Measurements from ENCODE around the gene UBAP1L.
"Not testable (repeated sequence)": the region's sequence is repeated elsewhere in the genome, so short reads cannot be mapped to it uniquely, and the experiment has no call there.

UBAP1L gene

DNA sequence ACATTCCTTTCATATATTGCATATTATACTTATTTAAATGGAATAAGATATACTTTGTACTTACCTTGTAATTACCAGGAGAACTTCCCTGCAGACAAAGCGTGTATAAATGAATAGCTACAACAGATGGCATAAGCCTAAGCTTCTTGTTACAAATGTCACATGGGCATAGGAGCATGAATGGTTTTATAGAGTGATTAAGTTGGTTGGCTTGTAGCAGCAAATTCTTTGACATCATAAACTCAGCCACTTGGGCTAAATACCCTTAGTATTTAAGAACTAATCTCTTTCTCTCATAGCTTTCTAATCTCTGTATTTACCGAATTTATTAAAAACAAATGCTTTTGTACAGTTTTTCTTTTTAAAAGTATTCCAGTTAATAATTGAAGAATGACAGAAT, at the start of gene UBAP1L:
TSS of gene UBAP1L (minus strand) at position 115 of the 400 bp plus-strand sequence. CDS start 8,985 bp downstream, outside the sequence.
- no peaks in the 10 kb centered on the region for H3K9me3 Mint-ChIP-seq
- H3K36me3 Mint-ChIP-seq (ENCODE audit: low read depth) = peaks cover 72% of the 10 kb centered on the region
- H3K4me1 Mint-ChIP-seq (ENCODE audit: low read depth) = no peaks in the 10 kb centered on the region
- H3K4me3 Mint-ChIP-seq = no peak within 1 kb of the TSS
- H3K27me3 Mint-ChIP-seq = no peaks in the 10 kb centered on the region
- no peak within 1 kb of the TSS for H3K27ac Mint-ChIP-seq

DNA sequence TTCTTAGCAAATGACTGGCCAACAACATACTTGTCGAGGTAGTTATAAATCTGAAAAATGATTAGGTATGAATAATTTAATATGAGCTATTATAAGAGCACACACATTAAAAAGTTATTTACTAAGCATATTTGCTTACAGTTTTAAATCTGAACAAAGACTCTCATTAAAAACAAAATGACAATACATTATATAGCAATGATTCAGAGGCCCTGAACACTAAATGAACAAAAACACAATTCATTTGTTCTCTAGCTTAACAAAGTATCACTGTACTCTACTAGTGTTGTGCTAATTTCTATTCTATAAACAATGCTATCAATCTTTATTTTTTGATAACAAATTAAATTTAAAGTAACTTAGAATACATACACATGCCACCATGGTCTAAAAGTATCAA, 49.1 kb upstream of the UBAP1L start:
- H3K4me3 Mint-ChIP-seq = no peak overlapping the region
- H3K9me3 Mint-ChIP-seq = no peaks in the 10 kb centered on the region
- no peak overlapping the region for H3K27ac Mint-ChIP-seq
- peaks cover 27% of the 10 kb centered on the region for H3K36me3 Mint-ChIP-seq (ENCODE audit: low read depth)
- H3K27me3 Mint-ChIP-seq = no peaks in the 10 kb centered on the region
- H3K4me1 Mint-ChIP-seq (ENCODE audit: low read depth) = no peaks in the 10 kb centered on the region

DNA sequence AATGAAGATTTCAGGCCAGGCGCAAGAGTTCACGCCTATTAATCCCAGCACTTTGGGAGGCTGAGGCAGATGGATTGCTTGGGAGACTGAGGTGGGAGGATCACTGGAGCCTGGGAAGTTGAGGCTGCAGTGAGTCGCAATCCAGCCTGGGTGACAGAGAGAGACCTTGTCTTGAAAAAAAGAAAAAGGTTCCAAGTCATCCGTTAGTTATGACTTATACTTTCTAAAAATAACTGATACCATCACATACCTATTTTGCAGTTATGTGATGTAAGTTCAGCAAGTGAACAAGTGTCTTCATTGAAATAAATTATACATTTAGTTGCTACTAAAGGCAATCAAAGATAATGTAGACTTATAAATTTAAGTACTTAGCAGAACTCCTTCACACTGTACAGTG, 48.0 kb upstream of the UBAP1L start:
- no peaks in the 10 kb centered on the region for H3K9me3 Mint-ChIP-seq
- H3K27me3 Mint-ChIP-seq = no peaks in the 10 kb centered on the region
- H3K36me3 Mint-ChIP-seq (ENCODE audit: low read depth) = peaks cover 28% of the 10 kb centered on the region
- no peak overlapping the region for H3K4me3 Mint-ChIP-seq
- H3K4me1 Mint-ChIP-seq (ENCODE audit: low read depth) = no peaks in the 10 kb centered on the region
- no peak overlapping the region for H3K27ac Mint-ChIP-seq

DNA sequence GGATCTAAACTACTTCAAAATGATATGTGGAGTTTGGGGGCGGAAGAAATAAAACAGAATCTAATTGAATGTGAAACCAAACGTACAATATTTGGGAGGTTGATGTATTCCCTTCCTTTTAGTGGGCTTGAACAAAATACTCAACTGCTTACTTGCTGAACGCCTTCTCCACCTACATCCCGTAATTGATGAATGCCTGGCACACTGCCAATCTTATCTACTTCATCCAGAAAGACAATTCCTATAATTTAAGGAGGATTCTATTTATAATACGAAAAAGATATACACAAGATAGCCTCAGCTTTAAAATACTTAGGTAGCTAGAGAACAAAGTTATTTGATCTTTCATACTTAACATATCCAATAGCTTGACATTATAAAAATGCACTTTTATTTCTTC, 41.7 kb upstream of the UBAP1L start:
- H3K36me3 Mint-ChIP-seq (ENCODE audit: low read depth) = peaks cover 56% of the 10 kb centered on the region
- no peaks in the 10 kb centered on the region for H3K27me3 Mint-ChIP-seq
- H3K4me3 Mint-ChIP-seq = no peak overlapping the region
- no peaks in the 10 kb centered on the region for H3K9me3 Mint-ChIP-seq
- no peaks in the 10 kb centered on the region for H3K4me1 Mint-ChIP-seq (ENCODE audit: low read depth)
- H3K27ac Mint-ChIP-seq = no peak overlapping the region

DNA sequence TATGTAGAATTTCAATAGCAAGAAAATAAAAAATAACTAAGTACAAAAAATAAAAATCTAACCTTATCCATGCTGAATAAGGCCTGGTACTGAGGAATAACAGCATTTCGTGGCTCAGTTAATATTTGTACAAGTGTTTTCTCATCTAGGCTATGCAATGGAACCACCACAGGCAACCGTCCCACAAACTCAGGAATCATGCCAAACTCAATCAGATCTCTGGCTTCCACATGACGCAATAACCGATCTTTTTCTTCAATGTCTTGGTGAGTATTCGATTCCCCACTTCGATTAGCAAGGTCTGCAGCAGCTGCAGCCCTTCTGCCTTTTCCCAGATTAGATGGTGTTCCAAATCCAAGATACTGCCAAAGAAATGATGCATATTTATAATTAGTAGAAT, 39.7 kb upstream of the UBAP1L start:
- Mint-ChIP-seq H3K4me3 (no peak overlapping the region), H3K4me1 (ENCODE audit: low read depth) (no peaks in the 10 kb centered on the region), H3K27me3 (no peaks in the 10 kb centered on the region), H3K9me3 (no peaks in the 10 kb centered on the region), H3K36me3 (ENCODE audit: low read depth) (peaks cover 59% of the 10 kb centered on the region), H3K27ac (peak overlapping the region; percentile 27)

DNA sequence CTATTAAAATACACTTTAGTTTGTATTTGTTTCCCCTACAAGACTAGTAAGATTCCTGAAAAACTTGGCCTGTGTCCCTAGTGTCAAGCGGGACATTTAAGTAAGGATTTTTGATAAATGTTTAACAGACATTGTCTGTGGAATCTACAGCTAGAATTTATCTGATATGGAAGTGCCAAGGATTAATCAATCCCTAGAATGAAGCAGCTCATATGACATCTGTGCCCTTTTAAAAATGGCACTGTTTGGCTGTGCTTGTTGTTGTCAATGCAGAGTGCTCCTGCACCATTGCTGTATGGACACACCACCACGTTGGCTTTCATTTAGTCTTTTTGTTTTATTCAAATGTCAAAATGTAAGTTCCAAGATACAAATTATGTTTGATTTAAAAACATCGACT, 32.9 kb upstream of the UBAP1L start:
- no peaks in the 10 kb centered on the region for H3K27me3 Mint-ChIP-seq
- peak overlapping the region; percentile 5 for H3K27ac Mint-ChIP-seq
- H3K4me3 Mint-ChIP-seq = no peak overlapping the region
- peaks cover 25% of the 10 kb centered on the region for H3K36me3 Mint-ChIP-seq (ENCODE audit: low read depth)
- H3K9me3 Mint-ChIP-seq = no peaks in the 10 kb centered on the region
- no peaks in the 10 kb centered on the region for H3K4me1 Mint-ChIP-seq (ENCODE audit: low read depth)

DNA sequence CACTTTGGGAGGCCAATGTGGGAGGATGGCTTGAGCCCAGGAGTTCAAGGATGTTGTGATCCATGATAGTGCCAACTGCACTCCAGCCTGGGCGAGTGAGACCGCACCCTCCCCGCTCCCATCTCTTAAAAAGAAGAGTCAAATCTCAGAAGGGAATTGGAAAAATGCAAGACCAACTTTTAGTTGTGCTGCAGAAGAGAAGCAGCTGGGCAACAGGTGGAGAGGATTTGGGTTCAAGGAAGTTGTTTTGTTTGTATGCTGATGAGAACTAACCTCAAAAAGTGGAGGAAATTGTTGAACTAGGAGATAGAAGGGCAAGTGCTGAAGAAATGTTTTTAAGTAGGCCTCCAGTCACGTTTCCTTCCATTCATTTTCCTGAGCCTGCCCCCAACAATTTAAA, 31.4 kb upstream of the UBAP1L start:
- no peaks in the 10 kb centered on the region for H3K4me1 Mint-ChIP-seq (ENCODE audit: low read depth)
- peaks cover 15% of the 10 kb centered on the region for H3K36me3 Mint-ChIP-seq (ENCODE audit: low read depth)
- H3K27ac Mint-ChIP-seq = no peak overlapping the region
- H3K4me3 Mint-ChIP-seq = no peak overlapping the region
- no peaks in the 10 kb centered on the region for H3K27me3 Mint-ChIP-seq
- H3K9me3 Mint-ChIP-seq = no peaks in the 10 kb centered on the region

DNA sequence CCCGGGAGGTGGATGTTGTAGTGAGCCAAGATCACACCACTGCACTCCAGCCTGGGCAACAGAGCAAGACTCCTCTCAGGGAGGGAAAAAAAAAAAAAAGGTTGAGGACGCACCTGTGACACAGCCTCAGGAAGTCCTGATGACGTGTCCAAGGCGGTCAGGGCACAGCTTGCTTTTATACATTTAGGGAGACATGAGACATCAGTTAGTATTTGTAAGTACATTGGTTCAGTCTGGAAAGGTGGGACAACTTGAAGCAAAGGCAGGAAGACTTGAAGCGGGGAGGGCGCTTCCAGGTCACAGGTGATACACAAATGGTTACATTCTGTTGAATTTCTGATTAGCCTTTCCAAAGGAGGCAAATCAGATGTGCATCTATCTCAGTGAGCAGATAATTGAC, 23.6 kb upstream of the UBAP1L start:
- H3K9me3 Mint-ChIP-seq; H3K27me3 Mint-ChIP-seq; H3K27ac Mint-ChIP-seq; H3K4me1 Mint-ChIP-seq (ENCODE audit: low read depth); H3K4me3 Mint-ChIP-seq; H3K36me3 Mint-ChIP-seq (ENCODE audit: low read depth): not testable (repeated sequence)

DNA sequence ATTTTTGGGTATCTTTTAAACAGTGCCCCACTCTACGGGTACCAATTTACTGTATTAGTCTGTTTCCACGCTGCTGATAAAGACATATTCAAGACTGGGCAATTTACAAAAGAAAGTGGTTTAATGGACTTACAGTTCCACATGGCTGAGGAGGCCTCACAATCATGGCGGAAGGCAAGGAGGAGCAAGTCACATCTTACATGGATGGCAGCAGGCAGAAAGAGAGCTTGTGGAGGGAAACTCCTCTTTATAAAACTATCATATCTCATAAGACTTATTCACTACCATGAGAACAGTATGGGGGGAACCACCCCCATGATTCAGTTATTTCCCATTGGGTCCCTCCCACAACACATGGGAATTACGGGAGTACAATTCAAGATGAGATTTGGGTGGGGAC, 22.9 kb upstream of the UBAP1L start:
- not testable (repeated sequence) for H3K4me1 Mint-ChIP-seq (ENCODE audit: low read depth); H3K36me3 Mint-ChIP-seq (ENCODE audit: low read depth); H3K9me3 Mint-ChIP-seq; H3K4me3 Mint-ChIP-seq; H3K27ac Mint-ChIP-seq; H3K27me3 Mint-ChIP-seq

DNA sequence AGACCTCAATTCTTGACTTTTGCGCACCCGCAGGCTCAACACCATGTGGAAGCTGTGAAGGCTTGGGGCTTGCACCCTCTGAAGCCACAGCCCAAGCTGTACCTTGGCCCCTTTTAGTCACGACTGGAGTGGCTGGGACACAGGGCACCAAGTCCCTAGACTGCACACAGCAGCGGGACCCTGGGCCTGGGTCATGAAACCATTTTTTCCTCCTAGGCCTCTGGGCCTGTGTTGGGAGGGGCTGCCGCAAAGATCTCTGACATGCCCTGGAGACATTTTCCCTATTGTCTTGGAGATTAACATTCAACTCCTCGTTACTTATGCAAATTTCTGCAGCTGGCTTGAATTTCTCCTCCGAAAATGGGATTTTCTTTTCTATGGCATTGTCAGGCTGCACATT, 22.1 kb upstream of the UBAP1L start:
- not testable (repeated sequence) for H3K27ac Mint-ChIP-seq, H3K27me3 Mint-ChIP-seq

DNA sequence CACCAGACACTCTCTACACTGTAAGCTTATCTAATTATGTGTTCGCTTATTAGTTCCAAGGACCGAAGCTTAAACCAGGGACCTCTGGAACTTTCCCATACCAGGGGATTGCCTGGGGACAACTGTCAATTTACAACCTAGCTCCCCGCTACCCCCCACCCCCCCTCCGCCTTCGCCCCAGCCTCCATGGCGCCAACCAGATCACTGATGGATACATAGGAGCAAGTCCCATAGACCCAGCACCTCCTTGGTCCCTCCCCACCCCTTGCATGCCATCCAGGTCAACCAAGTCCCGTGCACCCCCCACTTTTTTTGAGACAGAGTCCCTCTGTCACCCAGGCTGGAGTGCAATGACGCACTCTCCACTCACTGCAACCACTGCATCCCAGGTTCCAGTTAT, 19.5 kb upstream of the UBAP1L start:
- H3K27ac Mint-ChIP-seq = no peak overlapping the region
- H3K9me3 Mint-ChIP-seq = peaks cover 6% of the 10 kb centered on the region
- peak overlapping the region; percentile 100 for H3K4me3 Mint-ChIP-seq
- H3K4me1 Mint-ChIP-seq (ENCODE audit: low read depth) = peaks cover 29% of the 10 kb centered on the region
- H3K27me3 Mint-ChIP-seq = no peaks in the 10 kb centered on the region
- peaks cover 20% of the 10 kb centered on the region for H3K36me3 Mint-ChIP-seq (ENCODE audit: low read depth)

More for the DNA sequence above, 22.1 kb upstream of the UBAP1L start:
- H3K9me3 Mint-ChIP-seq; H3K4me3 Mint-ChIP-seq; H3K36me3 Mint-ChIP-seq (ENCODE audit: low read depth): not testable (repeated sequence)
- peaks cover 17% of the 10 kb centered on the region for H3K4me1 Mint-ChIP-seq (ENCODE audit: low read depth)

DNA sequence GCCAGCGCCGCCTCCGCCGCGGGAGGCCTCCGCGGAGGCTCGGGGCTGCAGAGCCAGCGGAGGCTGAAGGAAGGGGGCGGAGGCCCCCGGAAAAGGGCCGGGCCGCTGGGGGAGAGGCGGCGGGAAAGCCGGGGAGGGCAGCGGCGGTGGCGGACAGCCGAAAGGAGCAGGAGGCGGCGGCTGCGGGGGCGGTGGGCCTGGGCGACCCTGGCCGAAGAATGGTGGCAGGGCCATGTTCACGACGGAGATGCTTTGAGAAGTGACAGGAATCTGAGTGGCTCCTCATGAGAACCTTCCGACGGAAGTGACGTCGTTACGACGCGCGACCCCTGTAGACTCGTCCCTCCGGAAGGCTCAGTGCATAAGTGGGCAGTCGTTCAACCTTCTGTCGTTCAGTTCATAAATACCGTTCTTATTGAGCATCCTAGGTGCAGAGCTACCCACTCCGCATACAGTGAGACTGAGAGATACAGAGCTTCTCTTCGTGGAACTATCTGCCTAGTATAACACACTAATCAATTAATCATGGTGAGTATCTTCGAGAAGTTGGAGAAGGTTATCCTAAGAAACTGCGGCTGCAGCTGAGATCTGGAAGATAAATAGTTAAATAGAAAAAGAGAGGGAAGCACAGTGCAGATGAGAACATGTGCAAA, 18.7 kb upstream of the UBAP1L start, which contains the start of gene PDCD7:
TSS of gene PDCD7 (minus strand) at position 261 of the 653 bp plus-strand sequence. CDS start at position 234, 27 bp downstream.
- H3K36me3 Mint-ChIP-seq (ENCODE audit: low read depth) = peaks cover 27% of the 10 kb centered on the region
- H3K4me1 Mint-ChIP-seq (ENCODE audit: low read depth) = peaks cover 29% of the 10 kb centered on the region
- peaks cover 6% of the 10 kb centered on the region for H3K9me3 Mint-ChIP-seq
- H3K4me3 Mint-ChIP-seq = peak within 1 kb of the TSS; percentile 100
- H3K27me3 Mint-ChIP-seq = no peaks in the 10 kb centered on the region
- H3K27ac Mint-ChIP-seq = peak within 1 kb of the TSS; percentile 98

DNA sequence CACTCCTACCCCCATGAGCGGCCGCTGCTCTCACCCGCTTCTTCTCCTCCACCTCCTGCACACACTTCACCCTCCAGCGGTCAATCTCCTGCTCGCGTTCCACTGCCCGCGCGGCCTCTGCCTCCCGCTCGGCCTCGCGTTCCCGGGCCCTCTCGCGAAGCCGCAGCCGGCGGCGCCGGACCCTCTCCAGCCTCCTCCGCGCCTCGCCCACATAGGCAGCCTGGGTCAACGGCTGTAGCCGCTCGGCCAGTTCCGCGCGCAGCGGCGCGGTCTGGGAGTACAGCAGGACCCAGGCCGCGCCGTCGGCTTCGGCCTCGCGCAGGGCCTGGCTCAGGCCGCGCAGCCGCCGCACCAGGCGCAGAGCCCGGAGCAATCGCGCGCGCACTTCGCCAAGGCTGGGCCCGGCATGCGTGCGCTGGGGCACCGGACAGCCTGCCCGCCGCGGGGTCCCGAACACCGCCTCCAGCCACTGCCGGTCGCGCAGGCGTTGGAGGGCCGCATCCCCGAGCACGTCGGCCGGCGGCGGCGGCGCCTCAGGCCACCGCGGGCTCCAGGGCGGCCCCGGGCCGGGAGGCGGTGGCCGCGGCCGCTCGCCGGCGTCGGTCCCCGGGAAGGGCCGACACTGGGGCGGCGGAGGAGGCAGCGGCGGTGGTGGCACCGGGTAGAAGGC, 18.0 kb upstream of the UBAP1L start:
- H3K36me3 Mint-ChIP-seq (ENCODE audit: low read depth) = peaks cover 33% of the 10 kb centered on the region
- H3K27ac Mint-ChIP-seq = peak overlapping the region; percentile 76
- H3K9me3 Mint-ChIP-seq = peaks cover 6% of the 10 kb centered on the region
- H3K27me3 Mint-ChIP-seq = no peaks in the 10 kb centered on the region
- H3K4me1 Mint-ChIP-seq (ENCODE audit: low read depth) = peaks cover 29% of the 10 kb centered on the region
- peak overlapping the region; percentile 88 for H3K4me3 Mint-ChIP-seq

DNA sequence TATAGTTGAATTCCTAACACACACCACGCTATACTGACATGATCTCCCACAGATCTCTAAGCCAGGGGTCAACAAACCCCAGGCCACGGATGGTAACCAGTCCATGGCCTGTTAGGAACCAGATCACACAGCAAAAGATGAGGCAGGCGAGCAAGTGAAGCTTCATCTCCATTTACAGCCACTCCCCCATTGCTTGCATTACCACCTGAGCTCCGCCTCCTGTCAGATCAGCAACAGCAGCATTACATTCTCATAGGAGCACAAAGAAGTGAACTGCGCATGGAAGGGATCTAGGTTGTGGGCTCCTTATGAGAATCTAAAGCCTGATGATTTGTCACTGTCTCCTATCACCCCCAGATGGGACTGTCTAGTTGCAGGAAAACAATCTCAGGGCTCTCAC, 15.9 kb upstream of the UBAP1L start:
- H3K4me3 Mint-ChIP-seq = no peak overlapping the region
- H3K36me3 Mint-ChIP-seq (ENCODE audit: low read depth) = peaks cover 39% of the 10 kb centered on the region

DNA sequence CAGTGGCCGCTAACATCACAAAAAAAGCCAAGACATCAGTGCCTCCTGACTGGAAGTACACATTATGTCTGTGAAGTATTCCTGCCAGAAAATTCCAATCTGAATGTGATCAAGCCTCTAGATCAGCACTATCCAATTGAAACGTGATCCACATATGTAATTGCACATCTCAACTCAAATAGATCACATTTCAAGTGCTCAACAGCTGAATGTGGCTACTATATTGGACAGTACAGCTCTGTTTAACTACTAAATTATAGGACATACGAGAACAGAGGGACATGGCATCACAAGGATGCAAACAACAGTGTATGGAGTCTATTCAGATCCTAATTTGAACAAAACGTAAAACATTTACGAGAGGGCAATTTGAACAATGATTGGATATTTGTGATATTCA, 542 bp upstream of the UBAP1L start:
- Mint-ChIP-seq H3K36me3 (ENCODE audit: low read depth) (peaks cover 72% of the 10 kb centered on the region), H3K4me3 (no peak overlapping the region), H3K27ac (no peak overlapping the region), H3K4me1 (ENCODE audit: low read depth) (no peaks in the 10 kb centered on the region), H3K9me3 (no peaks in the 10 kb centered on the region), H3K27me3 (no peaks in the 10 kb centered on the region)

More for the DNA sequence above, 15.9 kb upstream of the UBAP1L start:
- Mint-ChIP-seq H3K9me3 (no peaks in the 10 kb centered on the region), H3K27ac (no peak overlapping the region), H3K4me1 (ENCODE audit: low read depth) (peaks cover 33% of the 10 kb centered on the region), H3K27me3 (no peaks in the 10 kb centered on the region)

All from stimulated activated naive CD8-positive, alpha-beta T cell treated with anti-CD3 and anti-CD28 coated beads, Interleukin-15, Interleukin-2, amounts not matched to agents 100 ng/mL and 50 ng/mL, for 24 hours (primary cell).